Liver (tissue), 9 donors: Measurements from ENCODE around the gene SF3B6. TPM values are rescaled to one million over a fixed set of nuclear protein-coding genes. Genes with fewer than 3 reads are reported as not detected.
"Not testable (repeated sequence)": the region's sequence is repeated elsewhere in the genome, so short reads cannot be mapped to it uniquely, and the experiment has no call there.

Experiments
- DNase-seq: peaks from one replicate; pipeline ENCODE4 v3.0.0-alpha.2; 2017; ENCODE audit warnings: low spot score
- H3K27ac ChIP-seq, 2 donors: one replicate each; pipeline ENCODE4 v1.7.0; 2013; ENCODE audit warnings: inconsistent platforms in 2 of 2, low read length in 2 of 2, control low read depth in 1 of 2, low read depth in 1 of 2, mild to moderate bottlenecking in 1 of 2
- H3K27me3 ChIP-seq, 4 donors: one replicate each; pipeline versions ENCODE4 v1.6.1 to v1.7.0; 2013; ENCODE audit warnings: low read length in 3 of 4, inconsistent platforms in 1 of 4, mild to moderate bottlenecking in 1 of 4, moderate library complexity in 1 of 4; ENCODE audit not compliant: control insufficient read depth in 4 of 4, insufficient read depth in 4 of 4
- H3K36me3 ChIP-seq, 4 donors: one replicate each; pipeline versions ENCODE4 v1.6.1 to v1.7.0; 2013; ENCODE audit warnings: low read length in 3 of 4, mild to moderate bottlenecking in 3 of 4, low read depth in 1 of 4, moderate library complexity in 1 of 4; ENCODE audit not compliant: control insufficient read depth in 4 of 4, insufficient read depth in 3 of 4
- H3K4me1 ChIP-seq, 4 donors: one replicate each; pipeline versions ENCODE4 v1.6.1 to v1.7.0; 2013; ENCODE audit warnings: low read length in 3 of 4, mild to moderate bottlenecking in 3 of 4, moderate library complexity in 1 of 4; ENCODE audit not compliant: control insufficient read depth in 4 of 4, insufficient read depth in 4 of 4
- H3K4me3 ChIP-seq, 3 donors: one replicate each; pipeline versions ENCODE4 v1.6.1 to v1.7.0; 2013; ENCODE audit warnings: low read length in 3 of 3, control low read depth in 1 of 3, low read depth in 1 of 3, mild to moderate bottlenecking in 1 of 3
- H3K9ac ChIP-seq, 2 donors: one replicate each; pipeline ENCODE4 v1.7.0; 2013; ENCODE audit warnings: low read length in 2 of 2, mild to moderate bottlenecking in 2 of 2, moderate library complexity in 2 of 2, control low read depth in 1 of 2, low read depth in 1 of 2
- H3K9me3 ChIP-seq, 4 donors: one replicate each; pipeline versions ENCODE4 v1.6.1 to v1.7.0; 2013; ENCODE audit warnings: low read length in 3 of 4; ENCODE audit not compliant: control insufficient read depth in 4 of 4
- EGR1 ChIP-seq, 2 donors: IDR thresholded peaks; 2 replicates each; pipeline ENCODE4 v1.6.1; 2016 to 2018; ENCODE audit warnings: antibody characterized with exemption in 2 of 2, low read depth in 2 of 2
- FOXA1 ChIP-seq: IDR thresholded peaks from 2 replicates; pipeline ENCODE4 v1.6.1; 2016; ENCODE audit warnings: antibody characterized with exemption
- FOXA2 ChIP-seq: IDR thresholded peaks from 2 replicates; pipeline ENCODE4 v1.6.1; 2016; ENCODE audit warnings: antibody characterized with exemption
- GABPA ChIP-seq, 2 donors: IDR thresholded peaks in 1 of 2; conservative IDR thresholded peaks in 1 of 2; 2 replicates each; pipeline ENCODE4 v1.6.1; 2016; ENCODE audit warnings: antibody characterized with exemption in 2 of 2, mild to moderate bottlenecking in 1 of 2, moderate library complexity in 1 of 2
- HNF4A ChIP-seq, 2 donors: conservative IDR thresholded peaks; 2 replicates each; pipeline ENCODE4 v1.6.1; 2016; ENCODE audit warnings: antibody characterized with exemption in 2 of 2, mild to moderate bottlenecking in 2 of 2
- JUND ChIP-seq, 2 donors: IDR thresholded peaks; 2 replicates each; pipeline ENCODE4 v1.6.1; 2016; ENCODE audit warnings: antibody characterized with exemption in 2 of 2
- NR2F2 ChIP-seq: IDR thresholded peaks from 2 replicates; pipeline ENCODE4 v1.6.1; 2016; ENCODE audit warnings: antibody characterized with exemption
- RAD21 ChIP-seq, 2 donors: IDR thresholded peaks; 2 replicates each; pipeline ENCODE4 v1.6.1; 2016; ENCODE audit warnings: antibody characterized with exemption in 2 of 2, mild to moderate bottlenecking in 2 of 2
- RXRA ChIP-seq, 2 donors: IDR thresholded peaks; 2 replicates each; pipeline ENCODE4 v1.6.1; 2017 to 2018; ENCODE audit warnings: antibody characterized with exemption in 2 of 2, mild to moderate bottlenecking in 1 of 2
- TAF1 ChIP-seq: conservative IDR thresholded peaks from 2 replicates; pipeline ENCODE4 v1.6.1; 2016; ENCODE audit warnings: antibody characterized with exemption, mild to moderate bottlenecking
- WGBS: extraction: QIAGEN DNeasy Blood & Tissue Kit; methylation state at CpG from one replicate; pipeline ENCODE4 v1.1.7; 2013; 5-methylcytosine and 5-hydroxymethylcytosine counted together
- polyA plus RNA-seq, 2 donors: library from polyadenylated mRNA; stranded (reverse) in 1 of 2; unstranded in 1 of 2; fragments of 200-250 nt in 1 of 2; fragments of >200 nt in 1 of 2; fragmentation: Nextera tagmentation in 1 of 2; extraction: Ambion mirVana in 1 of 2; gene quantifications; one replicate each; pipeline versions ENCODE4 v1.2.1 to v1.2.3, GENCODE V29; 2013 to 2015
- total RNA-seq, 2 donors: library from RNA; depleted of rRNA; stranded (reverse); fragments of >200 nt; gene quantifications; one replicate each; pipeline ENCODE4 v1.2.3, GENCODE V29; 2014
- TF ChIP-seq, protein P1 (sequence below): IDR thresholded peaks from 2 replicates; pipeline ENCODE4 v1.6.1; 2016; ENCODE audit warnings: antibody characterized with exemption
- TF ChIP-seq, protein P2 (sequence below): IDR thresholded peaks from 2 replicates; pipeline ENCODE4 v1.6.1; 2016; ENCODE audit warnings: antibody characterized with exemption
- TF ChIP-seq, protein P3 (sequence below): IDR thresholded peaks from 2 replicates; pipeline ENCODE4 v1.6.1; 2016; ENCODE audit warnings: antibody characterized with exemption, mild to moderate bottlenecking
- TF ChIP-seq, protein P4 (sequence below): fragments of 150-350 bp; IDR thresholded peaks from 2 replicates; pipeline ENCODE4 v1.5.1; 2017; ENCODE audit warnings: improper control_type of control experiment, low read depth, low read length; ENCODE audit not compliant: missing input control
- TF ChIP-seq, protein P5 (sequence below): IDR thresholded peaks from 2 replicates; pipeline ENCODE4 v1.6.1; 2016; ENCODE audit warnings: antibody characterized with exemption
- donor health status: healthy.
- donor health status: healthy.
- donor health status: healthy.
- donor health status: healthy.
- donor health status: healthy.

SF3B6 gene
- total and polyA plus RNA-seq, 4 donors: 31.0 to 104 (median 75.6) TPM

DNA sequence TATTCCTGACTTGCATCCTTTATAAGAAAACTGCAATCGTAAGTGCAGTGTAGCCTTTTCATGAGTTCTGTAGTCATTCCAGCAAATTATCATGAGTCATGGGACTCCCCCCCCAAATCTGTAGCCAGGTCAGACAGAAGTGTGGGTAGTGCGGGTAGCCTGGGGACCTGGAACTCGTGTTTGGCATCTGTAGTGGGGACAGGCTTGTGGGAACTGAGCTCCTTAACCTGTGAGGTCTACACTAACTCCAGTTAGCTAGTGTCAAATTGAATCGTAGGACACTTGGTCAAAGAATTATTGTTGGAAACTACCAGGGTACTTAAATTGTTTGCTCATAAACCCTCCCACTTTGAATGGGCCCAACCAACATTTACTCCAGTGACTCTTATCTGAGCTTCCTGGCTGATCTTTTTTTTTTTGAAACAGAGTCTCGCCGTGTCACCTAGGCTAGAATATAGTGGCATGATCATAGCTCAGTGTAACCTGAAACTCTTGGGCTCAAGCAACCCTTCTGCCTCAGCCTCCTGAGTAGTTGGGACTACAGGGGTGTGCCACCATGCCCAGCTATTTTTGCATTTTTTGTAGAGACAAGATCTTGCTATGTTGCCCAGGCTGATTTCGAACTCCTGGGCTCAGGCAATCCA, 34.7 kb upstream of the SF3B6 start:
- TF ChIP-seq GABPA (IDR thresholded peaks at IDR 0.05 in 1 of 2, conservative IDR thresholded peaks at IDR 0.05 in 1 of 2) (no peak), RAD21 (IDR thresholded peaks at IDR 0.05) (no peak), HNF4A (conservative IDR thresholded peaks at IDR 0.05) (no peak), TAF1 (no peak)
- TF ChIP-seq, protein P1, sequence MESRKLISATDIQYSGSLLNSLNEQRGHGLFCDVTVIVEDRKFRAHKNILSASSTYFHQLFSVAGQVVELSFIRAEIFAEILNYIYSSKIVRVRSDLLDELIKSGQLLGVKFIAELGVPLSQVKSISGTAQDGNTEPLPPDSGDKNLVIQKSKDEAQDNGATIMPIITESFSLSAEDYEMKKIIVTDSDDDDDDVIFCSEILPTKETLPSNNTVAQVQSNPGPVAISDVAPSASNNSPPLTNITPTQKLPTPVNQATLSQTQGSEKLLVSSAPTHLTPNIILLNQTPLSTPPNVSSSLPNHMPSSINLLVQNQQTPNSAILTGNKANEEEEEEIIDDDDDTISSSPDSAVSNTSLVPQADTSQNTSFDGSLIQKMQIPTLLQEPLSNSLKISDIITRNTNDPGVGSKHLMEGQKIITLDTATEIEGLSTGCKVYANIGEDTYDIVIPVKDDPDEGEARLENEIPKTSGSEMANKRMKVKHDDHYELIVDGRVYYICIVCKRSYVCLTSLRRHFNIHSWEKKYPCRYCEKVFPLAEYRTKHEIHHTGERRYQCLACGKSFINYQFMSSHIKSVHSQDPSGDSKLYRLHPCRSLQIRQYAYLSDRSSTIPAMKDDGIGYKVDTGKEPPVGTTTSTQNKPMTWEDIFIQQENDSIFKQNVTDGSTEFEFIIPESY: no peak
- TF ChIP-seq, protein P2, sequence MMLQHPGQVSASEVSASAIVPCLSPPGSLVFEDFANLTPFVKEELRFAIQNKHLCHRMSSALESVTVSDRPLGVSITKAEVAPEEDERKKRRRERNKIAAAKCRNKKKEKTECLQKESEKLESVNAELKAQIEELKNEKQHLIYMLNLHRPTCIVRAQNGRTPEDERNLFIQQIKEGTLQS: no peak

DNA sequence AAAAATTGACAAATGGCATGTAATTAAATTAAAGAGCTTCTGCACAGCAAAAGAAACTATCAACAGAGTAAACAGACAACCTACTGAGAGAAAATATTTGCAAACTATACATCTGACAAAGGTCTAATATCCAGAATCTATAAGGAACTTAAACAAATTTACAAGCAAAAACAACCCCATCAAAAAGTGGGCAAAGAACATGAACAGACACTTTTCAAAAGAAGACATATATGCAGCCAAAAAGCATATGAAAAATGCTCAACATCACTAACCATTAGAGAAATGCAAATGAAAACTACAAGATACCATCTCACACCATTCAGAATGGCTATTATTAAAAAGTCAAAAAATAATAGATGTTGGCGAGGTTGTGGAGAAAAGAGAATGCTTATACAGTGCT, 33.3 kb upstream of the SF3B6 start:
- not testable (repeated sequence) for H3K27me3 ChIP-seq, H3K9ac ChIP-seq, H3K36me3 ChIP-seq, H3K4me3 ChIP-seq, DNase-seq, H3K27ac ChIP-seq, H3K9me3 ChIP-seq, H3K4me1 ChIP-seq
- 98% methylated on average over 1 of the region's 1 CpG for WGBS

More for the DNA sequence above, 34.7 kb upstream of the SF3B6 start:
- 90% methylated on average over 7 of the region's 7 CpGs for WGBS
- no peak for DNase-seq
- Histone ChIP-seq H3K27ac (no peak overlapping the region), H3K4me3 (no peak overlapping the region), H3K9ac (no peak overlapping the region), H3K4me1 (no peaks in the 10 kb centered on the region), H3K27me3 (no peaks in the 10 kb centered on the region), H3K36me3 (no peaks in the 10 kb centered on the region), H3K9me3 (no peaks in the 10 kb centered on the region)

DNA sequence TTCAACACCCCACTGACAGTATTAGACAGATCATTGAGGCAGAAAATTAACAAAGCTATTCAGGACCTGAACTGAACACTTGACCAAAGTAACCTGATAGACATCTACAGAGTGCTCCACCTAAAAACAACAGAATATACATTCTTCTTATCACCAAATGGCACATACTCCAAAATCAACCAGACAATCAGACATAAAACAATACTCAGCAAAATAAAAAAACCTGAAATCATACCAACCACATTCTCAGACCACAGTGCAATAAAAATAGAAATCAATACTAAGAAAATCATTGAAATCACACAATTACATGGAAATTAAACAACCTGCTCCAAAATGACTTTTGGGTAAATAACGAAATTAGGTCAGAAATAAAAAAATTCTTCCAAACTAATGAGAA, 31.2 kb upstream of the SF3B6 start:
- DNase-seq: no peak
- Histone ChIP-seq H3K27ac (no peak overlapping the region), H3K4me3 (no peak overlapping the region), H3K36me3 (no peaks in the 10 kb centered on the region), H3K9ac (no peak overlapping the region), H3K4me1 (no peaks in the 10 kb centered on the region), H3K27me3 (no peaks in the 10 kb centered on the region), H3K9me3 (no peaks in the 10 kb centered on the region)
- TF ChIP-seq GABPA (IDR thresholded peaks at IDR 0.05 in 1 of 2, conservative IDR thresholded peaks at IDR 0.05 in 1 of 2) (no peak), FOXA2 (no peak)
- 9% methylated on average over 1 of the region's 1 CpG for WGBS

DNA sequence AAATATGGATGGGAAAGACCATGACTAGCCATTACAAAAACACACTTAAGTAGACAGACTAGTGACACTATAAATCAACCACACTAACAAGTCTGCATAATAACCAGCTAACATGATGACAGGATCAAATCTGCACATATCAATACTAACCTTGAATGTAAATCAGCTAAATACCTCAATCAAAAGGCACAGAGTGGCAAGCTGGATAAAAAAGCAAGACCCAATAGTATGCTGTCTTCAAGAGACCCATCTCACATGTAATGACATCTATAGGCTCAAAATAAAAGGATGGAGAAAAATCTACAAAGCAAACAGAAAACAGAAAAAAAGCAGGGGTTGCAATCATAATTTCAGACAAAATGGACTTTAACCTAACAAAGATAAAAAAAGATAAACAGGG, 30.7 kb upstream of the SF3B6 start:
- no peak overlapping the region for H3K9ac ChIP-seq
- H3K36me3 ChIP-seq: no peaks in the 10 kb centered on the region
- H3K4me3 ChIP-seq: no peak overlapping the region
- TF ChIP-seq, protein P3, sequence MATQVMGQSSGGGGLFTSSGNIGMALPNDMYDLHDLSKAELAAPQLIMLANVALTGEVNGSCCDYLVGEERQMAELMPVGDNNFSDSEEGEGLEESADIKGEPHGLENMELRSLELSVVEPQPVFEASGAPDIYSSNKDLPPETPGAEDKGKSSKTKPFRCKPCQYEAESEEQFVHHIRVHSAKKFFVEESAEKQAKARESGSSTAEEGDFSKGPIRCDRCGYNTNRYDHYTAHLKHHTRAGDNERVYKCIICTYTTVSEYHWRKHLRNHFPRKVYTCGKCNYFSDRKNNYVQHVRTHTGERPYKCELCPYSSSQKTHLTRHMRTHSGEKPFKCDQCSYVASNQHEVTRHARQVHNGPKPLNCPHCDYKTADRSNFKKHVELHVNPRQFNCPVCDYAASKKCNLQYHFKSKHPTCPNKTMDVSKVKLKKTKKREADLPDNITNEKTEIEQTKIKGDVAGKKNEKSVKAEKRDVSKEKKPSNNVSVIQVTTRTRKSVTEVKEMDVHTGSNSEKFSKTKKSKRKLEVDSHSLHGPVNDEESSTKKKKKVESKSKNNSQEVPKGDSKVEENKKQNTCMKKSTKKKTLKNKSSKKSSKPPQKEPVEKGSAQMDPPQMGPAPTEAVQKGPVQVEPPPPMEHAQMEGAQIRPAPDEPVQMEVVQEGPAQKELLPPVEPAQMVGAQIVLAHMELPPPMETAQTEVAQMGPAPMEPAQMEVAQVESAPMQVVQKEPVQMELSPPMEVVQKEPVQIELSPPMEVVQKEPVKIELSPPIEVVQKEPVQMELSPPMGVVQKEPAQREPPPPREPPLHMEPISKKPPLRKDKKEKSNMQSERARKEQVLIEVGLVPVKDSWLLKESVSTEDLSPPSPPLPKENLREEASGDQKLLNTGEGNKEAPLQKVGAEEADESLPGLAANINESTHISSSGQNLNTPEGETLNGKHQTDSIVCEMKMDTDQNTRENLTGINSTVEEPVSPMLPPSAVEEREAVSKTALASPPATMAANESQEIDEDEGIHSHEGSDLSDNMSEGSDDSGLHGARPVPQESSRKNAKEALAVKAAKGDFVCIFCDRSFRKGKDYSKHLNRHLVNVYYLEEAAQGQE: no peak
- no peak for TF ChIP-seq RXRA (IDR thresholded peaks at IDR 0.05)
- TF ChIP-seq FOXA1: no peak
- TF ChIP-seq EGR1 (IDR thresholded peaks at IDR 0.05; ENCODE audit: low read depth in 2 of 2): no peak
- TF ChIP-seq JUND (IDR thresholded peaks at IDR 0.05): no peak
- no peak for TF ChIP-seq GABPA (IDR thresholded peaks at IDR 0.05 in 1 of 2, conservative IDR thresholded peaks at IDR 0.05 in 1 of 2)
- no peak for TF ChIP-seq FOXA2
- TF ChIP-seq NR2F2: no peak
- TF ChIP-seq, protein P4, sequence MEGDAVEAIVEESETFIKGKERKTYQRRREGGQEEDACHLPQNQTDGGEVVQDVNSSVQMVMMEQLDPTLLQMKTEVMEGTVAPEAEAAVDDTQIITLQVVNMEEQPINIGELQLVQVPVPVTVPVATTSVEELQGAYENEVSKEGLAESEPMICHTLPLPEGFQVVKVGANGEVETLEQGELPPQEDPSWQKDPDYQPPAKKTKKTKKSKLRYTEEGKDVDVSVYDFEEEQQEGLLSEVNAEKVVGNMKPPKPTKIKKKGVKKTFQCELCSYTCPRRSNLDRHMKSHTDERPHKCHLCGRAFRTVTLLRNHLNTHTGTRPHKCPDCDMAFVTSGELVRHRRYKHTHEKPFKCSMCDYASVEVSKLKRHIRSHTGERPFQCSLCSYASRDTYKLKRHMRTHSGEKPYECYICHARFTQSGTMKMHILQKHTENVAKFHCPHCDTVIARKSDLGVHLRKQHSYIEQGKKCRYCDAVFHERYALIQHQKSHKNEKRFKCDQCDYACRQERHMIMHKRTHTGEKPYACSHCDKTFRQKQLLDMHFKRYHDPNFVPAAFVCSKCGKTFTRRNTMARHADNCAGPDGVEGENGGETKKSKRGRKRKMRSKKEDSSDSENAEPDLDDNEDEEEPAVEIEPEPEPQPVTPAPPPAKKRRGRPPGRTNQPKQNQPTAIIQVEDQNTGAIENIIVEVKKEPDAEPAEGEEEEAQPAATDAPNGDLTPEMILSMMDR: no peak
- TF ChIP-seq TAF1: no peak
- TF ChIP-seq, protein P5, sequence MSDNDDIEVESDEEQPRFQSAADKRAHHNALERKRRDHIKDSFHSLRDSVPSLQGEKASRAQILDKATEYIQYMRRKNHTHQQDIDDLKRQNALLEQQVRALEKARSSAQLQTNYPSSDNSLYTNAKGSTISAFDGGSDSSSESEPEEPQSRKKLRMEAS: no peak
- H3K4me1 ChIP-seq: no peaks in the 10 kb centered on the region
- no peaks in the 10 kb centered on the region for H3K27me3 ChIP-seq
- no peak overlapping the region for H3K27ac ChIP-seq
- no peaks in the 10 kb centered on the region for H3K9me3 ChIP-seq
- DNase-seq: no peak
